Endothelial cell of umbilical vein (primary cell): ENCODE data around the gene GZMM. TPM values are rescaled to one million over a fixed set of nuclear protein-coding genes. Genes with fewer than 3 reads are reported as not detected.

Experiments used
- polyA plus RNA-seq, 4 experiments: library from polyadenylated mRNA; depleted of rRNA in 3 of 4; stranded (reverse) in 3 of 4; unstranded in 1 of 4; fragments of >200 nt; gene quantifications; 2 replicates each; pipeline versions ENCODE4 v1.2.1 to v1.2.3, GENCODE V29; 2011 to 2012; ENCODE audit warnings: missing spikeins in 1 of 4
- total RNA-seq: library from RNA; stranded (reverse); gene quantifications from 2 replicates; pipeline ENCODE4 v1.2.3, GENCODE V29; 2021

Gene GZMM
- total and polyA plus RNA-seq, 2 donors (not counting 3 experiments of a cell fraction or from before 2014, with no cell fraction given), result not detected

Other genes starting within 250 kb of the GZMM start
- gene MIER2, start 199.3 kb upstream of the GZMM start, total RNA-seq, result 41.7 and 44.9 TPM in 2 replicates
- gene MIER2, start 199.3 kb upstream of the GZMM start, polyA plus RNA-seq, result 20.3 and 26.8 TPM in 2 replicates
- gene C2CD4C, start 134.9 kb upstream of the GZMM start, total RNA-seq, result 0.37 and 0.38 TPM in 2 replicates
- 0.25 and 0.33 TPM in 2 replicates for gene C2CD4C, start 134.9 kb upstream of the GZMM start, polyA plus RNA-seq
- 4.2 and 7.5 TPM in 2 replicates for gene SHC2, start 83.0 kb upstream of the GZMM start, total RNA-seq
- 11.8 and 16.8 TPM in 2 replicates for gene SHC2, start 83.0 kb upstream of the GZMM start, polyA plus RNA-seq
- gene MADCAM1, start 47.6 kb upstream of the GZMM start, total RNA-seq, result 0.31 and 0.44 TPM in 2 replicates
- gene MADCAM1, start 47.6 kb upstream of the GZMM start, polyA plus RNA-seq, result 0.06 and 0.07 TPM in 2 replicates
- 24.0 and 24.7 TPM in 2 replicates for gene TPGS1, start 36.6 kb upstream of the GZMM start, total RNA-seq
- gene TPGS1, start 36.6 kb upstream of the GZMM start, polyA plus RNA-seq, result 20.9 and 24.2 TPM in 2 replicates
- gene CDC34, start 12.3 kb upstream of the GZMM start, total RNA-seq, result 92.9 and 93.2 TPM in 2 replicates
- gene CDC34, start 12.3 kb upstream of the GZMM start, polyA plus RNA-seq, result 90.4 and 101 TPM in 2 replicates
- 466 and 485 TPM in 2 replicates for gene BSG, start 28.5 kb downstream of the GZMM start, total RNA-seq
- gene BSG, start 28.5 kb downstream of the GZMM start, polyA plus RNA-seq, result 661 and 823 TPM in 2 replicates
- gene HCN2, start 45.8 kb downstream of the GZMM start, total RNA-seq, result 0.37 and 0.53 TPM in 2 replicates
- 0.18 TPM in 2 replicates for gene HCN2, start 45.8 kb downstream of the GZMM start, polyA plus RNA-seq
- 46.7 and 50.6 TPM in 2 replicates for gene POLRMT, start 89.5 kb downstream of the GZMM start, total RNA-seq
- 38.9 and 50.8 TPM in 2 replicates for gene POLRMT, start 89.5 kb downstream of the GZMM start, polyA plus RNA-seq
- gene FGF22, start 95.8 kb downstream of the GZMM start, total RNA-seq, result not detected in 2 replicates
- gene FGF22, start 95.8 kb downstream of the GZMM start, polyA plus RNA-seq, result 0.06 and 0.07 TPM in 2 replicates
- 58.4 and 61.3 TPM in 2 replicates for gene RNF126, start 119.2 kb downstream of the GZMM start, total RNA-seq
- 19.2 and 20.5 TPM in 2 replicates for gene RNF126, start 119.2 kb downstream of the GZMM start, polyA plus RNA-seq
- 19.9 and 30.3 TPM in 2 replicates for gene FSTL3, start 132.3 kb downstream of the GZMM start, total RNA-seq
- gene FSTL3, start 132.3 kb downstream of the GZMM start, polyA plus RNA-seq, result 45.2 and 70.7 TPM in 2 replicates
- gene PRSS57, start 151.4 kb downstream of the GZMM start, total RNA-seq, result not detected in 2 replicates
- gene PRSS57, start 151.4 kb downstream of the GZMM start, polyA plus RNA-seq, result not detected in 2 replicates
- gene PALM, start 164.9 kb downstream of the GZMM start, total RNA-seq, result 24.2 and 31.8 TPM in 2 replicates
- gene PALM, start 164.9 kb downstream of the GZMM start, polyA plus RNA-seq, result 3.9 and 5.7 TPM in 2 replicates
- not detected in 2 replicates for gene MISP, start 207.1 kb downstream of the GZMM start, total RNA-seq
- not detected in 2 replicates for gene MISP, start 207.1 kb downstream of the GZMM start, polyA plus RNA-seq